IPS-18a (cell line): ENCODE results near the gene WDFY4.

Experiments
- H3K27ac ChIP-seq: one replicate; pipeline ENCODE4 v1.5.1; 2013; ENCODE audit warnings: low read length
- H3K27me3 ChIP-seq: one replicate; pipeline ENCODE4 v1.6.1; 2013; ENCODE audit warnings: mild to moderate bottlenecking, low read length; ENCODE audit not compliant: control insufficient read depth, insufficient read depth
- H3K36me3 ChIP-seq: one replicate; pipeline ENCODE4 v1.6.1; 2013; ENCODE audit warnings: low read depth, low read length; ENCODE audit not compliant: control insufficient read depth
- H3K4me1 ChIP-seq: one replicate; pipeline ENCODE4 v1.6.1; 2013; ENCODE audit warnings: low read depth, low read length; ENCODE audit not compliant: control insufficient read depth
- H3K4me3 ChIP-seq: one replicate; pipeline ENCODE4 v1.5.1; 2013; ENCODE audit warnings: low read length
- H3K9ac ChIP-seq: one replicate; pipeline ENCODE4 v1.6.1; 2013; ENCODE audit warnings: mild to moderate bottlenecking, low read length, moderate library complexity
- H3K9me3 ChIP-seq: one replicate; pipeline ENCODE4 v1.6.1; 2013; ENCODE audit warnings: low read depth, low read length; ENCODE audit not compliant: control insufficient read depth

Gene WDFY4

GRCh38 chr10:48729941-48730457, 45.3 kb downstream of the WDFY4 start:
- Histone ChIP-seq H3K36me3 (no peaks in the 10 kb centered on the region), H3K4me1 (peaks cover 12% of the 10 kb centered on the region), H3K27ac (no peak overlapping the region), H3K4me3 (no peak overlapping the region), H3K9ac (no peak overlapping the region), H3K9me3 (no peaks in the 10 kb centered on the region), H3K27me3 (no peaks in the 10 kb centered on the region)

DNA sequence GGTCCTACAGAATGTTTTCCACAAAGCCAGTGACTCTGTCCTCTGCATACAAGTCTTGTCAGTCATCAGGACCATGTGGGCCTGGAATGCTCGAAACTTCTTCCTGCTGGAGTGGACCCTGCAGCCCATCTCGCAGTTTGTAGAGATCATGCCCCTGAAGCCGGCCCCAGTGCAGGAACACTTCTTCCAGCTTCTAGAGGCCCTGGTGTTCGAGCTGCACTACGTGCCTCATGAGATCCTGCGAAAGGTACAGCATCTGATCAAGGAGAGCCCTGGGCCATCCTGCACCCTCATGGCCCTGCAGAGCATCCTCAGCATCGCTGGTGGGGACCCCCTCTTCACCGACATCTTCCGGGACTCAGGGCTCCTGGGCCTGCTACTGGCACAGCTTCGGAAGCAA, 46.5 kb downstream of the WDFY4 start:
- no peak overlapping the region for H3K4me3 ChIP-seq
- H3K27me3 ChIP-seq = no peaks in the 10 kb centered on the region
- H3K9me3 ChIP-seq = no peaks in the 10 kb centered on the region
- H3K27ac ChIP-seq = no peak overlapping the region
- H3K4me1 ChIP-seq = peaks cover 12% of the 10 kb centered on the region
- H3K36me3 ChIP-seq = no peaks in the 10 kb centered on the region
- H3K9ac ChIP-seq = no peak overlapping the region

GRCh38 chr10:48731654-48732053, 47.0 kb downstream of the WDFY4 start:
- Histone ChIP-seq H3K27ac (no peak overlapping the region), H3K9ac (no peak overlapping the region), H3K36me3 (no peaks in the 10 kb centered on the region), H3K4me3 (no peak overlapping the region), H3K9me3 (no peaks in the 10 kb centered on the region), H3K27me3 (no peaks in the 10 kb centered on the region), H3K4me1 (peaks cover 12% of the 10 kb centered on the region)

DNA sequence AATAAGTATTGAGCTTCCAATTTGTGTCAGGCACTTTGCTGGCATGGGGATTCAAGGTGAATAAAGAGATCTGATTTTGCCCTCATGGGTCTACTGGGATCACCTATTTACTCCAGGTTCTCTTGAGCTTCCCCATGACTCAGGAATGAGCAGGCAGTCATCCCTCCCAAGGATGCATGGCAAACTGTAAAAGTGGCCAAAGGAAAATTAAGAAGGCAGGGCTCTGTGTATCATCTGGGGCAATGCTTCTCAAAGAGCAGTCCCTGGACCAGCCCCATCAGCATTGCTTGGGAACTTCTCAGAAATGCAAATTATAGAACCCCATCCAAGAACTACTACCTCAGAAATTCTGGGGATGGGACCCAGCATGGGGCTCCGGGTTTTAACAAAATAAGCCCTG, 48.7 kb downstream of the WDFY4 start:
- H3K27me3 ChIP-seq = no peaks in the 10 kb centered on the region
- H3K27ac ChIP-seq = no peak overlapping the region

GRCh38 chr10:48735836-48736390, 51.2 kb downstream of the WDFY4 start:
- Histone ChIP-seq H3K27ac (no peak overlapping the region), H3K27me3 (no peaks in the 10 kb centered on the region), H3K4me1 (peaks cover 19% of the 10 kb centered on the region), H3K36me3 (no peaks in the 10 kb centered on the region), H3K4me3 (no peak overlapping the region), H3K9ac (no peak overlapping the region), H3K9me3 (no peaks in the 10 kb centered on the region)

More for the DNA sequence above, 48.7 kb downstream of the WDFY4 start:
- peaks cover 12% of the 10 kb centered on the region for H3K4me1 ChIP-seq
- no peak overlapping the region for H3K9ac ChIP-seq
- no peaks in the 10 kb centered on the region for H3K36me3 ChIP-seq
- no peak overlapping the region for H3K4me3 ChIP-seq
- H3K9me3 ChIP-seq = no peaks in the 10 kb centered on the region

- Histone ChIP-seq H3K27me3 (no peaks in the 10 kb centered on the region), H3K36me3 (no peaks in the 10 kb centered on the region), H3K4me1 (peaks cover 19% of the 10 kb centered on the region), H3K27ac (no peak overlapping the region), H3K9ac (no peak overlapping the region), H3K4me3 (no peak overlapping the region), H3K9me3 (no peaks in the 10 kb centered on the region)
Observed at GRCh38 chr10:48736596-48736995, 51.9 kb downstream of the WDFY4 start.

GRCh38 chr10:48737886-48738285, 53.2 kb downstream of the WDFY4 start:
- H3K4me1 ChIP-seq = peaks cover 19% of the 10 kb centered on the region
- no peaks in the 10 kb centered on the region for H3K9me3 ChIP-seq
- H3K27me3 ChIP-seq = no peaks in the 10 kb centered on the region
- H3K27ac ChIP-seq = no peak overlapping the region
- H3K4me3 ChIP-seq = no peak overlapping the region
- no peak overlapping the region for H3K9ac ChIP-seq
- no peaks in the 10 kb centered on the region for H3K36me3 ChIP-seq

GRCh38 chr10:48739170-48739569, 54.5 kb downstream of the WDFY4 start:
- Histone ChIP-seq H3K4me1 (peaks cover 7% of the 10 kb centered on the region), H3K27me3 (no peaks in the 10 kb centered on the region), H3K36me3 (no peaks in the 10 kb centered on the region), H3K9ac (no peak overlapping the region), H3K9me3 (no peaks in the 10 kb centered on the region), H3K4me3 (no peak overlapping the region), H3K27ac (no peak overlapping the region)

DNA sequence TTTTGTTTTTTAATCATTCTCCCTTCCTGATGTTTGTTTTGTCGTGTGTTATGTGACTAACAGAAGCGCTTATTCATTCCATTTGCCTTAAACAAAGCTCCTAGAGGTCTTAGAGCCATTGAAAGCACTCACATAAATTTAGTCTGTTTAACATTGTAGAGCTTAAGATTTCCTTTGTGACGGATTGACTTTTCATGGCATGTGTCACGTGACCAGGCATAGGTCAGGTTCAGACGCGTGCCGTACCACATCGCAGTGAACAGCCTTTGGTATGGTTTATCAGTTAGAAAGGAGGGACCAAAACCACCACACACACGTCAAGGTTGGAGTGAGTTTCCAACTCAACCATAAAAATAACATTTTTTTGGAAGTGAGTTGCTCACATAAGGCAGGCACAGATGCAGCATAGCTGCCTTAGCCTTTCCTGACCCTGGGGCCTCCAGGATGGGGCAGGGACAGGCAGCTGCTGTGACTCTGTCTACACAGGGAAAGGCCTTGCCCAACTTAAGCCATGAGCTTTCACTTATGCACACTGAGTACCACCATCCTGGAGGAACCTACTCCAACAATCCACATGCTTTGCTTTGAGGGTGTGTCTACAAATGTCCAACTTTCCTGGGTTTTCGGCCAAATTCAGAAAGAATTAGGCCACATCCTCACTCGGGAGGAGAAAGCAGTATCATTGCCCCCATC, 55.5 kb downstream of the WDFY4 start:
- Histone ChIP-seq H3K9me3 (no peaks in the 10 kb centered on the region), H3K9ac (no peak overlapping the region), H3K36me3 (no peaks in the 10 kb centered on the region), H3K27me3 (no peaks in the 10 kb centered on the region), H3K4me1 (peaks cover 7% of the 10 kb centered on the region), H3K27ac (no peak overlapping the region), H3K4me3 (no peak overlapping the region)

DNA sequence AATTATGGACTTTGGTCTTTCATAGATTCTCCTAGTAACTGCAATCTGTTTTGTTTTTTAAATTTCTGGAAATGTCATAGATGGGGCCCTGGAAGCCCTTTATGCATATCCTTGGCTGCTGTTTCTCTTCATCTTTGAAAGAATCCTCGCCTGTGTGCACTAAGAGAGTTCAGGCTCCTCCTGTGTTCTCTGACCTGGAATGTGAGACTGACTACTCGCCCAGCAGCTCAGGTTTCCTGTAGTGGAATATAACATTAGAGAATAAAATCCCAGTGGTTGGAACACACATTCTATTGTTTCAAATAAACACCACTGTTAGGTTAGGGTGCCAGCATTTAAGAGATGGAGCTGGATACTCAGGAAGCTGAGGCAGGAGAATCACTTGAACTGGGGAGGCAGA, 56.3 kb downstream of the WDFY4 start:
- Histone ChIP-seq H3K27me3 (no peaks in the 10 kb centered on the region), H3K9ac (no peak overlapping the region), H3K36me3 (no peaks in the 10 kb centered on the region), H3K4me1 (peaks cover 7% of the 10 kb centered on the region), H3K27ac (no peak overlapping the region), H3K4me3 (no peak overlapping the region), H3K9me3 (no peaks in the 10 kb centered on the region)

GRCh38 chr10:48742891-48743860, 58.5 kb downstream of the WDFY4 start:
- no peaks in the 10 kb centered on the region for H3K9me3 ChIP-seq
- H3K4me3 ChIP-seq = no peak overlapping the region
- H3K36me3 ChIP-seq = no peaks in the 10 kb centered on the region
- no peak overlapping the region for H3K27ac ChIP-seq
- H3K4me1 ChIP-seq = peaks cover 7% of the 10 kb centered on the region
- no peak overlapping the region for H3K9ac ChIP-seq
- H3K27me3 ChIP-seq = no peaks in the 10 kb centered on the region
